Measurements from ENCODE around the gene AMELX.

GRCh38 chrX:11341274-11342201 lies 48.3 kb downstream of the AMELX start:
- TF ChIP-seq CTCF (optimal IDR thresholded peaks at IDR 0.05 in 1 of 3, IDR thresholded peaks at IDR 0.05 in 1 of 3, conservative IDR thresholded peaks at IDR 0.05 in 1 of 3; ENCODE audit: extremely low read depth in 1 of 3, insufficient read depth in 2 of 3, low read length in 3 of 3) (no peak), EZH2 (IDR thresholded peaks at IDR 0.05; ENCODE audit: low read length) (no peak)
